Fibroblast of the aortic adventitia (primary cell): ENCODE measurements around the gene NUB1. TPM values are rescaled to one million over a fixed set of nuclear protein-coding genes. Genes with fewer than 3 reads are reported as not detected.

ENCODE experiments used
- DNase-seq: peaks from one replicate; pipeline ENCODE4 v3.0.0-alpha.2; 2010; ENCODE audit warnings: low read depth
- H3K4me3 ChIP-seq: 2 replicates; pipeline ENCODE4 v1.5.1; 2011; ENCODE audit warnings: low read depth, mild to moderate bottlenecking, control low read depth, low read length, moderate library complexity
- total RNA-seq: library from RNA; depleted of rRNA; stranded (reverse); fragments of >200 nt; gene quantifications from 2 replicates; pipeline ENCODE4 v1.2.3, GENCODE V29; 2012; ENCODE audit warnings: low replicate concordance
- TF ChIP-seq, protein P1 (sequence below): IDR thresholded peaks from 2 replicates; pipeline ENCODE4 v1.5.1; 2011; ENCODE audit warnings: mild to moderate bottlenecking, low read length, control low read depth, inconsistent platforms; ENCODE audit not compliant: insufficient read depth

The NUB1 gene
- total RNA-seq, 1 donor = 46.5 TPM

DNA sequence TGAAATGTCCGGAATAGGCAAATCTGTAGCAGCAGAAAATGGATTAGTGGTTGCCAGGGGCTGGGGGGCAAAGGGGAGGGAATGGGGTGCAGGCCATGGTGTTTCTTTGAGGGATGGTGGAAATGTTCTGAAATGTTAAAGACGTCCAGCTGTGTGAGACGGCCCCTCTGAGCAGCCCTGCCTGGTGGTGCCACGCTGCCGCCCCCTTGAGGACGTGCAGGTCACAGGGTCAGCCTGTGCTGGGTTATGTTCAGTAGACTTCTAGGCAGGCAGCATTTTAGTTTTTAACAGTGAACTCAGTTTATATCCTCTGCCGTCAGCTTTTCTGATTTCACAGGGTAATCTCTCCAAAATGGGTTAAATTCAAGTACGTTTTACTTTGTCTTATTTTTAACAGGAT lies 9.4 kb downstream of the NUB1 start:
- DNase-seq = no peak
- H3K4me3 ChIP-seq = no peak overlapping the region
- TF ChIP-seq, protein P1, sequence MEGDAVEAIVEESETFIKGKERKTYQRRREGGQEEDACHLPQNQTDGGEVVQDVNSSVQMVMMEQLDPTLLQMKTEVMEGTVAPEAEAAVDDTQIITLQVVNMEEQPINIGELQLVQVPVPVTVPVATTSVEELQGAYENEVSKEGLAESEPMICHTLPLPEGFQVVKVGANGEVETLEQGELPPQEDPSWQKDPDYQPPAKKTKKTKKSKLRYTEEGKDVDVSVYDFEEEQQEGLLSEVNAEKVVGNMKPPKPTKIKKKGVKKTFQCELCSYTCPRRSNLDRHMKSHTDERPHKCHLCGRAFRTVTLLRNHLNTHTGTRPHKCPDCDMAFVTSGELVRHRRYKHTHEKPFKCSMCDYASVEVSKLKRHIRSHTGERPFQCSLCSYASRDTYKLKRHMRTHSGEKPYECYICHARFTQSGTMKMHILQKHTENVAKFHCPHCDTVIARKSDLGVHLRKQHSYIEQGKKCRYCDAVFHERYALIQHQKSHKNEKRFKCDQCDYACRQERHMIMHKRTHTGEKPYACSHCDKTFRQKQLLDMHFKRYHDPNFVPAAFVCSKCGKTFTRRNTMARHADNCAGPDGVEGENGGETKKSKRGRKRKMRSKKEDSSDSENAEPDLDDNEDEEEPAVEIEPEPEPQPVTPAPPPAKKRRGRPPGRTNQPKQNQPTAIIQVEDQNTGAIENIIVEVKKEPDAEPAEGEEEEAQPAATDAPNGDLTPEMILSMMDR = no peak

DNA sequence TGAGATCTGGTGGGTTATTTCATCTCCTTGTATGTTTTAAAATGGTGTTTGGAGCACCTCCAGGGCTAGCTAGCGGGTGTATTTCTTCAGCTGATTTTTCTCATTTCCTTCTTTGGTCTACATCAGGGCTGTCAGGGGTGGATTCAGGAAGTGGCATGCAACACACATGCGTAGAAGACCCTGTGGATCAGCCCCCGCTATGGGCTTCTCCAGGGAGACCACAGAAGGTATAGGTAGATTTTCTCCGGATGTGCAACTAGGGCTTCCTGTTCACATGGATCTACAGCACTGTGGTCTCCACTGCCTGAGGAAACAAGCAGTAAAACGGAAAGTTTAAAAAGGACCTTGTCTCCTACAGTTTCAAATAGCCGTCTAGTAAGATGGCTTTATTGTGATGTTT lies 10.4 kb downstream of the NUB1 start:
- DNase-seq = no peak
- TF ChIP-seq, protein P1 = no peak
- H3K4me3 ChIP-seq = no peak overlapping the region

DNA sequence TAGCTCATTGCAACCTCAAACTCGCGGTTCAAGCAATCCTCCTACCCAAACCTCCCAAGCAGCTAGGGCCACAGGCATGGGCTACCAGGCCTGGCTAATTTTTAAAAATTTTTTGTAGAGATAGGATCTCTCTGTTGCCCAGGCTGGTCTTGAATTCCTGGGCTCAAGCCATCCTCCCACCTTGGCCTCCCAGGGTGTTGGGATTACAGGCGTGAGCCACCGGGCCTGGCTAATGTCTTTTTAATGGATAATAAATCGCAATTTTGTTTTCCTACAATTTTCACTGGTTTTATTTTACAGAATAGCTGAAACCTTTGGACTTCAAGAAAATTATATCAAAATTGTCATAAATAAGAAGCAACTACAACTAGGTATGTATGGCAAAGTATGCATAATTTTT lies 10.9 kb downstream of the NUB1 start:
- no peak overlapping the region for H3K4me3 ChIP-seq
- TF ChIP-seq, protein P1 = no peak
- no peak for DNase-seq

DNA sequence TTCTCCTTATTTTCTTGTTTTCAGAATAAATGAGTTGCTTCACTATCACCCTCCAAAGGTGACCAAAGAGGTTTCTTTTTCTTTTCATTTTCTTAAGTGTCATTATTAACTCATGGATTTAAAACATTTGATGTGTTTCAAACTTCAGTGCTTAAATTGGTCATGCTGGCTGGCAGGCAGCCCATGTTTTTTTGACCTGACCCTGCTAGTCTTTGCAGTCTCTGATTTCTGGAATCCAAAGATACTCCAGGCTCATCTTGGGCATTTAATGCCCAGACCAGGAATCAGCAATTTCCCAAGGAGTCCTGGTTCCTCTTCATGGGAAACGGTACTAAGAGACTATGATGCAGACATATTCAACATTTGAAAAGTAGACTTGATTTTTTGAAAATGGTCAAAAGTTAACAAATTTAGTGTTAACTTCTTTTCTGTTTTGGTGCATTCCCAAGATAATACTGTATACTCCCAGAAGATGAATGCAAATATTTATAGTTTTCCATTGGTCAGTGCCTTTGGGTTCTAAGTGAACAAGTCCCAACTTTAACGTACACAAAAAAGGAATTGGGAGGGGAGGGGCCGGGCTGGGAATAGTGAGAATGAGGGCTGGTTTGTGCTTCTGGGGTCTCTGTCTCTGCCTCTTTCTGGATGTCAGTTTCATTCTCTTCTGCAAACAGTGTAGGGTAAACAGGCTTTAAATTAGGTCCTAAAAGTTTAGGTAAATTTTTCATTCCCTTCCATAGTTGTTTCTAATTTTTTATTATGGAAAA lies 19.8 kb downstream of the NUB1 start:
- no peak for DNase-seq
- no peak overlapping the region for H3K4me3 ChIP-seq
- TF ChIP-seq, protein P1 = no peak

DNA sequence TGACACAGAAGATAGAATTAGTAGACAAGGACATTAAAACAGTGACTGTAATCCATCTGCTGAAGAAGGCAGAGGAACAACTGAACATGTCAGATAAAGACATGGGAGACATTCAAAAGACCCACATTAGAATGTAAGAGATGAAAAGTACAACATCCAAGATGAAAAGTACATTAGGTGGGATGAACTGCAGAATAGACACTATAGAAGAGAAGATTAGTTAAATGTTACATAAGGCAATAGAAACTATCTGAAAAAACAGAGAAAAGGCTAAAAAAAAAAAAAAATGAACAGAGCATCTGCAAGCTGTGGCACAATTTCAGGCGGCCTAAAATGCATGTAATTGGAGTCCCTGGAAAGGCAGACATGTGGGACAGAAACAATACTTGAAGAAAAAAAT lies 21.6 kb downstream of the NUB1 start:
- DNase-seq = no peak
- TF ChIP-seq, protein P1 = no peak
- no peak overlapping the region for H3K4me3 ChIP-seq

DNA sequence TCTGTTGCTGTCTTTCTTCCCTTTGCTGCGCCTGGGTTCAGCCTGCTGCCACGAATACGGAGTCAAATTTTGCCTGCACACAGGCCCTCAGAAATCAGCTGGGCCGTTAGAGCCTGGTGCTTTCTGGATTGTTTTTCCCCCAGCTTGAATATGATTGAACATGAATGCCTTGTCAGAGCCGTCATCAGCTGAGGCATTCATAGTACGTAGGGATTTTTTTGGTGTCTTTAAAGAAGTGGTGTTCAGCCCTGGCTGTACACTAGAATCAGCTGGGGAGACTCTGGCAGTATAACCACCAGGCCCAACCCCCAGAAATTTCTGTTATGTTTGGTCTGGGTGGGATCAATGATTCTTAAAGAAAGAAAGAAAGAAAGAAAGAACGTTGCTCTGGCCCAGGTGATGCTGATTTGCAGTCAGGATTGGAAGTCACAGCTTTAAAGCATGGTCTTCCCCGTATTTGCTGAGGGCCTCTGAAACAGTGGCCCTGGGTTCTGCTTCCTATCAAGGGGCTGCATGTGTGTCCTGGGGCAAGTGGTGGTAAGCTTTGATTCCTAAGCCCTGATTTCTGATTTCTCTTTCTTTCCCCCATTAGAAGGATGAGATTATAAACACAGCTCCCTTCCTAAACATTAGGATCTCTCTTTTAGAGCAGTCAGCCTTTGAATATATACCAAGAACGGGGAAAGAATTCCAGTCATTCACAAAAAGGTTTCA lies 24.7 kb downstream of the NUB1 start:
- TF ChIP-seq, protein P1 = no peak
- DNase-seq = peak; percentile 31
- no peak overlapping the region for H3K4me3 ChIP-seq
